ENCODE measurements around the gene DNLZ.

Gene DNLZ

GRCh38 chr9:136335296-136336155, 28.0 kb downstream of the DNLZ start:
- Histone ChIP-seq H3K36me3 (peaks cover 0 to 71% (median 33%) of the 10 kb centered on the region in 3 donors), H3K27ac (no peak overlapping the region), H3K9me3 (no peaks in the 10 kb centered on the region), H3K4me3 (no peak overlapping the region), H3K27me3 (no peaks in the 10 kb centered on the region), H3K4me1 (peaks cover 0 to 3% (median 0%) of the 10 kb centered on the region in 4 donors)
- no peak for DNase-seq
- intact Hi-C loops (cut with DNase I; ENCODE audit: low total_unique reads): no loop called here
- TF ChIP-seq, protein P1, sequence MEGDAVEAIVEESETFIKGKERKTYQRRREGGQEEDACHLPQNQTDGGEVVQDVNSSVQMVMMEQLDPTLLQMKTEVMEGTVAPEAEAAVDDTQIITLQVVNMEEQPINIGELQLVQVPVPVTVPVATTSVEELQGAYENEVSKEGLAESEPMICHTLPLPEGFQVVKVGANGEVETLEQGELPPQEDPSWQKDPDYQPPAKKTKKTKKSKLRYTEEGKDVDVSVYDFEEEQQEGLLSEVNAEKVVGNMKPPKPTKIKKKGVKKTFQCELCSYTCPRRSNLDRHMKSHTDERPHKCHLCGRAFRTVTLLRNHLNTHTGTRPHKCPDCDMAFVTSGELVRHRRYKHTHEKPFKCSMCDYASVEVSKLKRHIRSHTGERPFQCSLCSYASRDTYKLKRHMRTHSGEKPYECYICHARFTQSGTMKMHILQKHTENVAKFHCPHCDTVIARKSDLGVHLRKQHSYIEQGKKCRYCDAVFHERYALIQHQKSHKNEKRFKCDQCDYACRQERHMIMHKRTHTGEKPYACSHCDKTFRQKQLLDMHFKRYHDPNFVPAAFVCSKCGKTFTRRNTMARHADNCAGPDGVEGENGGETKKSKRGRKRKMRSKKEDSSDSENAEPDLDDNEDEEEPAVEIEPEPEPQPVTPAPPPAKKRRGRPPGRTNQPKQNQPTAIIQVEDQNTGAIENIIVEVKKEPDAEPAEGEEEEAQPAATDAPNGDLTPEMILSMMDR (IDR thresholded peaks at IDR 0.05): no peak

DNA sequence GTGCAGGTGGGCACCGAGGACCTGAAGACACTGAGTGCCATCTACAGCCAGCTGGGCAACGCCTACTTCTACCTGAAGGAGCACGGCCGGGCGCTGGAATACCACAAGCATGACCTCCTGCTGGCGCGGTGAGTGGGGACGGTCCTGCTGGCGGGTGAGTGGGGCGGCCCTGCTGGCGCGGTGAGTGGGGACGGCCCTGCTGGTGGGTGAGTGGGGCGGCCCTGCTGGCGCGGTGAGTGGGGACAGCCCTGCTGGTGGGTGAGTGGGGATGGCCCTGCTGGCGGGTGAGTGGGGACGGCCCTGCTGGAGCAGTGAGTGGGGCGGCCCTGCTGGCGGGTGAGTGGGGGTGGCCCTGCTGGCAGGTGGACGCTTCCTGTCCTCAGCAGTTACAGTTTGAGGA, 29.0 kb downstream of the DNLZ start:
- TF ChIP-seq, protein P1 (IDR thresholded peaks at IDR 0.05): no peak
- Histone ChIP-seq H3K9me3 (no peaks in the 10 kb centered on the region), H3K36me3 (peaks cover 0 to 62% (median 27%) of the 10 kb centered on the region in 3 donors), H3K4me3 (no peak overlapping the region), H3K27ac (no peak overlapping the region), H3K27me3 (no peaks in the 10 kb centered on the region), H3K4me1 (peaks cover 0 to 3% (median under 1%) of the 10 kb centered on the region in 4 donors)
- intact Hi-C loops (cut with DNase I; ENCODE audit: low total_unique reads): no loop called here
- DNase-seq: no peak

DNA sequence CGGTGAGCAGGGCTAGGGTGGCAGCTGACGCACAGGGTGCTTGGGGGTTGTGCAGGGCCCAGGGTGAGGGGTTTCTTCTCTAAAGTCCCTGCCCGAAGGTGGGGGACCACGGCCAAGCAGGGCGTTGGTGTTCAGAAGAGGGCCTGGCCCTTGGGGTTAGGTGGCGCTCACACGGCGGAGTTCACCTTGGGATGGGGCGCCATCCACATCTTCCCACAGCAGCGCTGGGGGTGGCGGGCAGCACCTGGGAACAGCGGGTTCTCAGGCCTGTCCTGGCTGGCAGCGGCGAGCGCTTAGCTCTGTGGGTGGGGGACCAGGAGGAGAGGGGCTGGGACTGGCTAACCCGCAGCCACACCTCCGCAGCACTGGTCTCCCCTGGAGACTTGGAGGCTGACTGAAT, 30.1 kb downstream of the DNLZ start:
- H3K9me3 ChIP-seq: no peaks in the 10 kb centered on the region
- no peak for DNase-seq
- H3K27me3 ChIP-seq: no peaks in the 10 kb centered on the region
- H3K27ac ChIP-seq: no peak overlapping the region
- H3K4me3 ChIP-seq: no peak overlapping the region
- H3K36me3 ChIP-seq: peaks cover 0 to 53% (median 21%) of the 10 kb centered on the region in 3 donors
- peaks cover 0 to 11% (median 8%) of the 10 kb centered on the region in 4 donors for H3K4me1 ChIP-seq
- intact Hi-C loops (cut with DNase I; ENCODE audit: low total_unique reads): no loop called here
- TF ChIP-seq, protein P1 (IDR thresholded peaks at IDR 0.05): no peak

- Histone ChIP-seq H3K4me1 (peaks cover 2 to 16% (median 13%) of the 10 kb centered on the region in 4 donors), H3K27ac (no peak overlapping the region), H3K4me3 (no peak overlapping the region), H3K36me3 (peaks cover 0 to 49% (median 18%) of the 10 kb centered on the region in 3 donors), H3K27me3 (no peaks in the 10 kb centered on the region), H3K9me3 (no peaks in the 10 kb centered on the region)
- no peak for DNase-seq
- intact Hi-C loops (cut with DNase I; ENCODE audit: low total_unique reads): no loop called here
- TF ChIP-seq, protein P1 (IDR thresholded peaks at IDR 0.05): no peak
These were observed 30.5 kb downstream of the DNLZ start for GRCh38 chr9:136333045-136333444.

- Histone ChIP-seq H3K36me3 (peaks cover 0 to 44% (median 17%) of the 10 kb centered on the region in 3 donors), H3K27me3 (no peaks in the 10 kb centered on the region), H3K4me1 (peaks cover 3 to 19% (median 17%) of the 10 kb centered on the region in 4 donors), H3K9me3 (no peaks in the 10 kb centered on the region), H3K27ac (no peak overlapping the region), H3K4me3 (no peak overlapping the region)
- TF ChIP-seq, protein P1 (IDR thresholded peaks at IDR 0.05): no peak
- intact Hi-C loops (cut with DNase I; ENCODE audit: low total_unique reads): no loop called here
- no peak for DNase-seq
These were observed 31.0 kb downstream of the DNLZ start for GRCh38 chr9:136332482-136332983.

Data from tibial artery (tissue), 4 donors.